HFFc6 (cell line): Measurements from ENCODE around the gene HSPA12B. TPM values are rescaled to one million over a fixed set of nuclear protein-coding genes. Genes with fewer than 3 reads are reported as not detected.

Source experiments
- DNase-seq: peaks from one replicate; pipeline ENCODE4 v3.0.0-alpha.2; 2018
- H3K27ac Mint-ChIP-seq: 2 replicates; pipeline ENCODE4 v1.8.0; 2020; ENCODE audit warnings: mild to moderate bottlenecking, mixed read lengths
- H3K27me3 Mint-ChIP-seq: 2 replicates; pipeline ENCODE4 v1.8.0; 2021; ENCODE audit warnings: mild to moderate bottlenecking, moderate library complexity, mixed read lengths; ENCODE audit not compliant: insufficient read depth
- H3K36me3 Mint-ChIP-seq: 2 replicates; pipeline ENCODE4 v1.8.0; 2021; ENCODE audit warnings: low read depth, mixed read lengths
- H3K4me1 Mint-ChIP-seq: 2 replicates; pipeline ENCODE4 v1.8.0; 2020; ENCODE audit warnings: low read depth, mixed read lengths
- H3K4me3 Mint-ChIP-seq: 2 replicates; pipeline ENCODE4 v1.8.0; 2020; ENCODE audit warnings: mild to moderate bottlenecking, moderate library complexity, mixed read lengths
- H3K9me3 Mint-ChIP-seq: 2 replicates; pipeline ENCODE4 v1.8.0; 2020; ENCODE audit warnings: mild to moderate bottlenecking, mixed read lengths
- total RNA-seq, 6 experiments: library from RNA; stranded (reverse); fragmentation: NEBNext Ultra II Directional; extraction: Animal tissue kit (Norgen Biotek cat#: 25700); gene quantifications; 2 replicates in 1 of 6; 3 replicates in 5 of 6; pipeline ENCODE4 v1.2.3, GENCODE V29; 2021
- TF ChIP-seq, protein P1 (sequence below): fragments of 200-600 bp; sonication (generic); IDR thresholded peaks from 2 replicates; pipeline ENCODE4 v1.5.0; 2021; ENCODE audit warnings: antibody characterized with exemption, mild to moderate bottlenecking

The HSPA12B gene
- total RNA-seq, 6 experiments from 2014 or later: not detected

DNA sequence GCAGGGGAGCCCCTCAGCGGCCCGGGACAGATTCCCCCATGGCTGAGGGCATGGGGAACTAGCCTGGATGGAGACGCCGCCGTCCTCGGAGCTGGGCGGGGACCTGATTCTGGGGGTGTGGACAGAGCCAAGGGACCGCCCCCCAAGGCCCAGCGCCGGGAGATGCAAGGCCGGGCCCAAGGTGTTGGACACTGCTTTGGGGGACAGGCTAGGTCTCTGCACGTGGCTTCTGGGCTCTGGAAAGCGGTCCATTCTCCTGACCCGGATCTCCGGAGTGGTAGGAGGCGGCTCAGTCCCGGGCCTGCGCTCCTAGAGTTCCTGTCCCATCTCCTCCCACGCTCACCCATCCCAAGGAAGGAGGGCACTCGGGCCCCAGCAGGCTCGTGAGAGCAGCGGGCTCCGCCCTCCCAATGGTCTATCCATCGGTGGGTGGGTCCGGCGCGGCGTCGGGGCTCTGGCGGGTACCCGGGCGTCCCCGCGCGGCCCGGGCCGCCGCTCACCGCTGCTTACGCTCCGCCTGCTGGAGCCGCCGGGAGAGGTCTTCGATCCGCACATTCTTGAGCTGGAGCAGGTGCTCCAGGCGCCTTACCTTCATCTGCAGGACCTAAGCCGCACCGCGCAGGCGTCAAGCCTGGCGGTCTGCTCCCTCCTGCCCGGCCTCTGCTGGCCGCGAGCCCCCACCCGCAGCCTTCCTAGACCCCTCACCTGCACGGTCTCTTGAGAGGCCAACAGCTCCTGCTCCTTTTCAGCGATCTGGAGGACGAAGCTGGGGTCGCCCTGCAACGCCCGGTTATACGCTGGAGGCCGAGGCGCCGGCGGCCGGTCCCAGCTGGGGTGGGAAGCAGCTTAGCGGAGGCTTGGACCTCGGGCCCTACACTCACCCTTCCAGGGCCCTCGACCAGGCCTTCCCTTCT is 45.5 kb downstream of the HSPA12B start:
- Mint-ChIP-seq H3K27ac (no peak overlapping the region), H3K4me1 (peaks cover 16% of the 10 kb centered on the region), H3K27me3 (peaks cover 3% of the 10 kb centered on the region; the same call in 1 of the 2 replicates), H3K4me3 (peak overlapping the region; percentile 83), H3K9me3 (no peaks in the 10 kb centered on the region), H3K36me3 (no peaks in the 10 kb centered on the region)
- TF ChIP-seq, protein P1, sequence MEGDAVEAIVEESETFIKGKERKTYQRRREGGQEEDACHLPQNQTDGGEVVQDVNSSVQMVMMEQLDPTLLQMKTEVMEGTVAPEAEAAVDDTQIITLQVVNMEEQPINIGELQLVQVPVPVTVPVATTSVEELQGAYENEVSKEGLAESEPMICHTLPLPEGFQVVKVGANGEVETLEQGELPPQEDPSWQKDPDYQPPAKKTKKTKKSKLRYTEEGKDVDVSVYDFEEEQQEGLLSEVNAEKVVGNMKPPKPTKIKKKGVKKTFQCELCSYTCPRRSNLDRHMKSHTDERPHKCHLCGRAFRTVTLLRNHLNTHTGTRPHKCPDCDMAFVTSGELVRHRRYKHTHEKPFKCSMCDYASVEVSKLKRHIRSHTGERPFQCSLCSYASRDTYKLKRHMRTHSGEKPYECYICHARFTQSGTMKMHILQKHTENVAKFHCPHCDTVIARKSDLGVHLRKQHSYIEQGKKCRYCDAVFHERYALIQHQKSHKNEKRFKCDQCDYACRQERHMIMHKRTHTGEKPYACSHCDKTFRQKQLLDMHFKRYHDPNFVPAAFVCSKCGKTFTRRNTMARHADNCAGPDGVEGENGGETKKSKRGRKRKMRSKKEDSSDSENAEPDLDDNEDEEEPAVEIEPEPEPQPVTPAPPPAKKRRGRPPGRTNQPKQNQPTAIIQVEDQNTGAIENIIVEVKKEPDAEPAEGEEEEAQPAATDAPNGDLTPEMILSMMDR: peak; percentile 11; the same call in 1 of the 2 replicates
- peak; percentile 6 for DNase-seq

DNA sequence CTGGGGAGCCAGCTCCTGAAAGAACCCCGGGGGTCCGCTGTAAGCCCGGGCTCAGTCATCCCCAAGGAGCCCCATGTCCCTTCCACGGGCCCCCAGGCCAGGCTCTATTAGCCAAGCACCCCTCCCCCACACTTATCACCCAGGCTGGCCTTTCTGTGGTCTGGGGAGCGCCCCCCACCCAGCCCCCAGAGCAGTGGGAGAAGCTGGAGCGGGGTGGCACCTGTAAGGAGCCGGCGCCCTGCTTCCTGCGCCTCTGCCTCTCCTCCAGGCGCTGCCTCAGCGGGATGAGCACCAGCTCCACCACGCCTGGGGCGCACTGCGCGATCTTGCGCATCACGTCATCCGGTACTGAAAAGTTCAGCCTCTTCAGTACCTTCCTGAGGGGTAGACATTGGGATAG is 46.5 kb downstream of the HSPA12B start:
- Mint-ChIP-seq H3K4me3 (no peak overlapping the region), H3K36me3 (no peaks in the 10 kb centered on the region), H3K27ac (no peak overlapping the region), H3K4me1 (peaks cover 24% of the 10 kb centered on the region), H3K27me3 (peaks cover 3% of the 10 kb centered on the region; the same call in 1 of the 2 replicates), H3K9me3 (no peaks in the 10 kb centered on the region)
- DNase-seq: no peak
- TF ChIP-seq, protein P1: no peak

DNA sequence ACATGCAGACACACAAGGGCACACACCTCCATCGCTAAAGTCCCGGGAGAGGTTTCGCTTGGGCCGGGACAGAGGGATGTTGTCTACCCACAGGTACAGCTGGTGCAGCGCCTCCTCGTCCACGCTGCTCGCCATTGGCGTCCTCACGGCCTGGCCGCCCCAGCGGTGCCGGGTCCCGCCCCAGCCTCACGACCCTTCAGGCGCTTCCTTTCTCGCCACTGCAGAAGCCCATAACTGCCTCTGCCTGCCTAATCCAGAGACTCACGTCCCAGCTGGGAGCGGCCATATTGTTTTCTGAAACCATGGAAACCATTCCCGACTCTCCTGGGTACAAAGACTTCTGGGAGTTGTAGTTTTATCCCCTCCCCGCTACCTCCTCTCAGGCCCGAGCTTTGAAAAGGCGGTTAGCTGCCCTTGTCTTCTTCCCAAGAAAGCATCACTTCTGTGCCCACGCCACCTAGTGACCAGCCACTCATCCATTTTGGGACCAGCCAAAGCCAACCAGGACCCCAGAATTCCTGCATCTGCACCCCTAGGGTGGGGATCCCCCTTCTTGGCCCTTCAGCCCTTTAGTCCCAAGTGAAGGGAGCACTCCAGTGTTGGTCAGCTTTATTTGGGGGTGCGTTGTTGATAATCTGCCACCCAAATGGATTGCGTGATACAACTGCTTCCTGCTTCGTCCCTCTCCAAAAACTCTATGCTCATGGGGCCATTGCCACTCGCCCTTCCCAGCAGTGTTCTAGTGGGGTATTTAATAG is 48.8 kb downstream of the HSPA12B start, which contains the start of gene SPEF1:
Gene SPEF1, minus strand, starts transcription at position 296 of the 758 bp plus-strand sequence. Its CDS starts 161 bp downstream, at position 135.
- Mint-ChIP-seq H3K27me3 (peaks cover 2% of the 10 kb centered on the region), H3K4me3 (peak within 1 kb of the TSS; percentile 85)
- DNase-seq: peak; percentile 96

DNA sequence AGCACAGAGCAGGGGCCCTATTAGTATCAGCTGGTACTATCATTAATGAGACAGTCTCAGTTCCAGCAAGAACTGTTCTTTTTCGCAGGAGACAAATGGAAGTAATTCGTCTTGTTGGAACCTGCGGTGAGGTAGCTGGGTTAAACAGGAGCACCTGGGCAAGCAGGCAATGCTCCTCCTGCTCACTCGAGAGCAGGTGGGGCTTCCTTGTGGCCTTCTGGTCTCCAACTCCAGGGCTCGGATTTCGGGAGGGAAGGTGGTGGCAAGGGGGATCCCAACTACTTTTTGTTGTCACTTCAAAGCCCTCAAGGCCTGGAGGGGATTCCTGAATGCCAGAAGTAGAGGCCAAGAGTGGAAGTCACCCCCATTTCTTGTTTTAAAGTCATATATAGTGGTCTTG is 50.1 kb downstream of the HSPA12B start:
- Mint-ChIP-seq H3K36me3 (peaks cover 11% of the 10 kb centered on the region), H3K27ac (peak overlapping the region; percentile 49), H3K27me3 (peaks cover 2% of the 10 kb centered on the region), H3K9me3 (no peaks in the 10 kb centered on the region), H3K4me1 (peaks cover 34% of the 10 kb centered on the region), H3K4me3 (no peak overlapping the region)
- no peak for DNase-seq
- TF ChIP-seq, protein P1: no peak

More for the DNA sequence above, 48.8 kb downstream of the HSPA12B start, which contains the start of gene SPEF1:
- Mint-ChIP-seq H3K27ac (peak within 1 kb of the TSS; percentile 76), H3K9me3 (no peaks in the 10 kb centered on the region), H3K36me3 (peaks cover 11% of the 10 kb centered on the region), H3K4me1 (peaks cover 36% of the 10 kb centered on the region)
- TF ChIP-seq, protein P1: peak; percentile 81

DNA sequence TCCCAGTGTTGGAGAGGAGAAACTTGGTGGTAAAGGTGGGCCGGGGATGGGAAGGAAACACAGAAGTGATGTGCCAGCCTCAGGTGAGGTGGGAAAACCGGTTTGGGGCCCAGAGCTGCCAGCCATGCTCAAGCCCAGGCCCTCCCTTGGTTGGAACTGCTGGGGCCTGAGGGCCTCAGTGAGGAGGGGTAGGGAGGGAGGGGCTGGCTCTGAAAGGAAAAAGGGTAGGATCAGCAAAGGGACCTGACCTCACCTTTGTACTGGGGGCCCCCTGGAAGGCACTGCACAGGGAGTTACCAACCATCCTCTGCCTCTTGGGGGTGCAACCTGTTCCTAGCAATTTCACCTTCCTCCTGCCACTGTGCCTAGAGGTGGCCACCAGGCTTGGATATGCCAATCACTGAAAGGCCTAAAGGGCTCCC is 50.6 kb downstream of the HSPA12B start:
- no peak for DNase-seq
- peak overlapping the region; percentile 39 for H3K4me3 Mint-ChIP-seq
- H3K27me3 Mint-ChIP-seq: peaks cover 2% of the 10 kb centered on the region
- H3K36me3 Mint-ChIP-seq: peaks cover 11% of the 10 kb centered on the region
- H3K4me1 Mint-ChIP-seq: peaks cover 37% of the 10 kb centered on the region
- no peaks in the 10 kb centered on the region for H3K9me3 Mint-ChIP-seq
- TF ChIP-seq, protein P1: no peak
- peak overlapping the region; percentile 49 for H3K27ac Mint-ChIP-seq
